ENCODE measurements around the gene ACTL7B. TPM values are rescaled to one million over a fixed set of nuclear protein-coding genes. Genes with fewer than 3 reads are reported as not detected.
"Not testable (repeated sequence)": the region's sequence is repeated elsewhere in the genome, so short reads cannot be mapped to it uniquely, and the experiment has no call there.

ACTL7B gene
- total and polyA plus RNA-seq, 10 donors, result 0.11 TPM; not detected in 9

- Histone ChIP-seq H3K27ac (no peak overlapping the region), H3K4me1 (peaks cover 0 to 17% (median 2%) of the 10 kb centered on the region in 6 donors), H3K4me3 (no peak overlapping the region), H3K27me3 (replicated peaks in 1 of 7) (no peaks in the 10 kb centered on the region), H3K9me3 (no peaks in the 10 kb centered on the region), H3K36me3 (no peaks in the 10 kb centered on the region)
- no peak for DNase-seq
- WGBS, 5 donors, result 62 to 86% (median 68%) methylated on average over 2 of the region's 2 CpGs
- intact Hi-C loops (cut with DNase I; ENCODE audit: low total_unique reads), result no loop called here
- TF ChIP-seq CTCF (IDR thresholded peaks at IDR 0.05 in 8 of 11, conservative IDR thresholded peaks at IDR 0.05 in 3 of 11), result no peak
- no peak for TF ChIP-seq POLR2A (IDR thresholded peaks at IDR 0.05)
- TF ChIP-seq POLR2AphosphoS5 (IDR thresholded peaks at IDR 0.05), result no peak
Measured at GRCh38 chr9:108844391-108844790, 11.4 kb downstream of the ACTL7B start.

- Histone ChIP-seq H3K9me3 (no peaks in the 10 kb centered on the region), H3K4me1 (peaks cover 0 to 17% (median 2%) of the 10 kb centered on the region in 6 donors), H3K27ac (no peak overlapping the region), H3K36me3 (no peaks in the 10 kb centered on the region), H3K27me3 (replicated peaks in 1 of 7) (no peaks in the 10 kb centered on the region), H3K4me3 (peak overlapping the region in 1 of 8 donors; percentile 40)
- intact Hi-C loops (cut with DNase I; ENCODE audit: low total_unique reads), result no loop called here
- no peak for DNase-seq
- no peak for TF ChIP-seq POLR2AphosphoS5 (IDR thresholded peaks at IDR 0.05)
- no peak for TF ChIP-seq POLR2A (IDR thresholded peaks at IDR 0.05)
- no peak for TF ChIP-seq CTCF (IDR thresholded peaks at IDR 0.05 in 8 of 11, conservative IDR thresholded peaks at IDR 0.05 in 3 of 11)
- whole genome bisulfite sequencing, 5 donors, result 21 to 37% (median 28%) methylated on average over 16 of the region's 16 CpGs
Measured at GRCh38 chr9:108842610-108843295, 13.0 kb downstream of the ACTL7B start.

GRCh38 chr9:108839561-108839960 lies 16.2 kb downstream of the ACTL7B start:
- H3K4me3 ChIP-seq; intact Hi-C loops (cut with DNase I; ENCODE audit: low total_unique reads); H3K36me3 ChIP-seq; H3K27ac ChIP-seq; DNase-seq; H3K27me3 ChIP-seq (replicated peaks in 1 of 7); H3K9me3 ChIP-seq: not testable (repeated sequence)
- 86 to 96% (median 91%) methylated on average over 5 of the region's 5 CpGs for WGBS, 5 donors
- H3K4me1 ChIP-seq, result peaks cover 0 to 36% (median 5%) of the 10 kb centered on the region in 6 donors

GRCh38 chr9:108838017-108838416 lies 17.8 kb downstream of the ACTL7B start:
- no peaks in the 10 kb centered on the region for H3K36me3 ChIP-seq
- no peak overlapping the region for H3K4me3 ChIP-seq
- no peaks in the 10 kb centered on the region for H3K9me3 ChIP-seq
- no peaks in the 10 kb centered on the region for H3K27me3 ChIP-seq (replicated peaks in 1 of 7)
- 83 to 93% (median 88%) methylated on average over 6 of the region's 6 CpGs for WGBS, 5 donors
- TF ChIP-seq POLR2AphosphoS5 (IDR thresholded peaks at IDR 0.05), result no peak
- TF ChIP-seq CTCF (IDR thresholded peaks at IDR 0.05 in 8 of 11, conservative IDR thresholded peaks at IDR 0.05 in 3 of 11), result no peak
- intact Hi-C loops (cut with DNase I; ENCODE audit: low total_unique reads), result no loop called here
- peaks cover 0 to 31% (median 5%) of the 10 kb centered on the region in 6 donors for H3K4me1 ChIP-seq
- DNase-seq, result no peak
- H3K27ac ChIP-seq, result no peak overlapping the region
